Osteoblast (primary cell): ENCODE measurements around the gene TAPT1. TPM values are rescaled to one million over a fixed set of nuclear protein-coding genes. Genes with fewer than 3 reads are reported as not detected.

Source experiments
- DNase-seq: peaks from one replicate; pipeline ENCODE4 v3.0.0; 2011; ENCODE audit warnings: low spot score, mixed read lengths; ENCODE audit not compliant: insufficient read length; ENCODE audit errors: missing footprints
- H2AFZ ChIP-seq: 2 replicates; pipeline ENCODE4 v1.6.0; 2011; ENCODE audit warnings: mild to moderate bottlenecking, low read length
- H3K27ac ChIP-seq: 2 replicates; pipeline ENCODE4 v1.5.1; 2011; ENCODE audit warnings: mild to moderate bottlenecking, low read depth, low read length, moderate library complexity
- H3K27me3 ChIP-seq: 2 replicates; pipeline ENCODE4 v1.6.0; 2012; ENCODE audit warnings: mild to moderate bottlenecking, control low read depth, inconsistent platforms, low read length, moderate library complexity; ENCODE audit not compliant: insufficient read depth
- H3K36me3 ChIP-seq: 2 replicates; pipeline ENCODE4 v1.5.1; 2011; ENCODE audit warnings: mild to moderate bottlenecking, low read length, control low read depth, moderate library complexity; ENCODE audit not compliant: insufficient read depth
- H3K4me1 ChIP-seq: 2 replicates; pipeline ENCODE4 v1.5.1; 2011; ENCODE audit warnings: mild to moderate bottlenecking, low read length, control low read depth, moderate library complexity; ENCODE audit not compliant: insufficient read depth
- H3K4me2 ChIP-seq: 2 replicates; pipeline ENCODE4 v1.6.0; 2011; ENCODE audit warnings: mild to moderate bottlenecking, low read length; ENCODE audit not compliant: insufficient read depth
- H3K4me3 ChIP-seq: fragments of 200-600 bp; sonication (generic); 3 replicates; pipeline ENCODE4 v1.5.1; 2012; ENCODE audit warnings: mild to moderate bottlenecking, low read length, inconsistent platforms; ENCODE audit not compliant: insufficient read depth
- H3K79me2 ChIP-seq: 2 replicates; pipeline ENCODE4 v1.6.0; 2012; ENCODE audit warnings: mild to moderate bottlenecking, low read length, control low read depth, inconsistent platforms; ENCODE audit not compliant: insufficient read depth
- H3K9me3 ChIP-seq: 2 replicates; pipeline ENCODE4 v1.5.1; 2011; ENCODE audit warnings: low read depth, low read length, control low read depth
- H4K20me1 ChIP-seq: 2 replicates; pipeline ENCODE4 v1.6.0; 2012; ENCODE audit warnings: mild to moderate bottlenecking, low read length, control low read depth; ENCODE audit not compliant: insufficient read depth
- total RNA-seq: library from RNA; depleted of rRNA; stranded (reverse); fragments of >200 nt; gene quantifications from 2 replicates; pipeline ENCODE4 v1.2.3, GENCODE V29; 2012
- TF ChIP-seq, protein P1 (sequence below): IDR thresholded peaks from 2 replicates; pipeline ENCODE4 v1.5.1; 2011; ENCODE audit warnings: mild to moderate bottlenecking, low read depth, low read length, moderate library complexity; ENCODE audit errors: extremely low read depth

The TAPT1 gene
- total RNA-seq, 1 donor, result 19.5 TPM

DNA sequence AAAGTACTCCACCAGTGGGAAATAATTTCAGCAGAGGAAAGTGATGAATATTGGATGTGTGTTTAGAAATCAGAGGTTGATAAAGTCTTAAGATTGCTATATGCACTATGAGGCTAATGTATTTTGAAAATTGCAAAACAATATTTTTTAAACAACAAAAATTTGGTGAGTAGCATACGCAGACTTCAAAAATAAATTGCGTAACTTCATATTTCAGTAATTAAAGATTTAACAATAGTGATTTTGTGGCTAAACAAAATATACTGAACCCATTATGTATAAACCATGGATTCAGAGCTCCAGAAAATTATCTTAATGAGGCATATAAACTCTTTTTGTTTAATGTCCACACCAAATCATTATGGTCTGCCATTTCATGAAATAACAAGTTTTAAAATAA lies 3.3 kb upstream of the TAPT1 start:
- no peak for DNase-seq
- TF ChIP-seq, protein P1, sequence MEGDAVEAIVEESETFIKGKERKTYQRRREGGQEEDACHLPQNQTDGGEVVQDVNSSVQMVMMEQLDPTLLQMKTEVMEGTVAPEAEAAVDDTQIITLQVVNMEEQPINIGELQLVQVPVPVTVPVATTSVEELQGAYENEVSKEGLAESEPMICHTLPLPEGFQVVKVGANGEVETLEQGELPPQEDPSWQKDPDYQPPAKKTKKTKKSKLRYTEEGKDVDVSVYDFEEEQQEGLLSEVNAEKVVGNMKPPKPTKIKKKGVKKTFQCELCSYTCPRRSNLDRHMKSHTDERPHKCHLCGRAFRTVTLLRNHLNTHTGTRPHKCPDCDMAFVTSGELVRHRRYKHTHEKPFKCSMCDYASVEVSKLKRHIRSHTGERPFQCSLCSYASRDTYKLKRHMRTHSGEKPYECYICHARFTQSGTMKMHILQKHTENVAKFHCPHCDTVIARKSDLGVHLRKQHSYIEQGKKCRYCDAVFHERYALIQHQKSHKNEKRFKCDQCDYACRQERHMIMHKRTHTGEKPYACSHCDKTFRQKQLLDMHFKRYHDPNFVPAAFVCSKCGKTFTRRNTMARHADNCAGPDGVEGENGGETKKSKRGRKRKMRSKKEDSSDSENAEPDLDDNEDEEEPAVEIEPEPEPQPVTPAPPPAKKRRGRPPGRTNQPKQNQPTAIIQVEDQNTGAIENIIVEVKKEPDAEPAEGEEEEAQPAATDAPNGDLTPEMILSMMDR, result no peak
- H4K20me1 ChIP-seq, result peaks cover 1% of the 10 kb centered on the region

DNA sequence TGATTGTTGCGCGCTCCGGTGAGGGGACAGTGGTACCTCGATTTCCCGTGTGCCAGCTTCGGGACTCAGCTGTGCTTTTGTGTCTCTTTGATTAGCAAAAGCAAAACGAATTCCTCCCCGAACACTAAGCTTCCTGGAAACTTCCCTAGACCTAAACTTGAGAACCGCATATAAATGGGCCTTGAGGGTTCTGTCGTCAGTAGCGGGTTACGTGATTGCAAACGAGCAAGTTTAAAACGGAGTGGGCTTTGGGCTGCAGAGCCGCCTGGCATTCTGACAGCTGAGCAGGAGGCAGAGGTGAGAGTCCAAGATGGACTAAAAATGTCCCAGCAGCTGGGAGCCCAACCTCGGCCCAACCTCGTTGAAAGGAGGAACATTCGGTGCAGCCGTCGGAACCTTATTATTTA lies 1.2 kb upstream of the TAPT1 start:
- Histone ChIP-seq H3K4me1 (peaks cover 18% of the 10 kb centered on the region), H4K20me1 (peaks cover 14% of the 10 kb centered on the region), H3K27me3 (no peaks in the 10 kb centered on the region), H2AFZ (peak overlapping the region; percentile 94), H3K36me3 (no peaks in the 10 kb centered on the region), H3K27ac (peak overlapping the region; percentile 73), H3K79me2 (peaks cover 37% of the 10 kb centered on the region), H3K4me3 (peak overlapping the region; percentile 86), H3K4me2 (peak overlapping the region; percentile 97), H3K9me3 (no peaks in the 10 kb centered on the region)
- TF ChIP-seq, protein P1, result no peak
- peak; percentile 10 for DNase-seq

More for the DNA sequence above, 3.3 kb upstream of the TAPT1 start:
- peaks cover 16% of the 10 kb centered on the region for H3K79me2 ChIP-seq
- H3K9me3 ChIP-seq, result no peaks in the 10 kb centered on the region
- no peak overlapping the region for H2AFZ ChIP-seq
- no peak overlapping the region for H3K4me3 ChIP-seq
- H3K36me3 ChIP-seq, result no peaks in the 10 kb centered on the region
- no peaks in the 10 kb centered on the region for H3K27me3 ChIP-seq
- no peak overlapping the region for H3K27ac ChIP-seq
- H3K4me2 ChIP-seq, result no peak overlapping the region
- peaks cover 15% of the 10 kb centered on the region for H3K4me1 ChIP-seq

DNA sequence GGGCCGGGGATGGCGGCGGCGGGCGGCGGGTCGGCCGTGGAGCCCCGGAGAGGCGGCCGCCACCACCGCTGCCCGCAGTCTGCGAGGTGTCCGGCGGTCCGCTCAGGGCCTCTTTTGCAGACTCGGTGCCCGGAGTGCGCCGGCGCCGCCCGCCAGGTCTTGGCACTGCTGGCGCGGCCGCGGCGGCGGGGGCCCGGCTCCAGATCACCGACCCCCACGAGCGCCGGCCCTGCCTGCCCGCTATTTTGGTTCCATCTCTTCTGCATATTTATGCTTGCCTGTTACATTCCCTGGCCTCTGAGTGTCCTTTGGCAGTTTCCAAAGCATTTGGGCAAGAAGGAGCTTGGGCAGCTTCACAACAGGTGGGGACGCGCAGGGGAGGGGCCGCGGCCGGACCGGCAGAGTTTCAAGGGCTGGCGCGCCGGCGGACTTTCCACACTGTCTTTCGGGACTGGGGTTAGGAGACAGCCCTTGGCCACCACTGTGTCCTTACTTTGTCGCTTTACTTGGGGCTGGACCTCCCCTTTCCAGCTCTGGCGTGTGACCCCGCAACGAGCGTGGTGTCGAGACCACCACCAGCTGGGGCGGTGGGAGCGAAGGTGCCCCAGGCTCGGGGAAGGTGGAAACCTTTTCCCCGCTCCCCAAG lies 668 bp upstream of the TAPT1 start:
- Histone ChIP-seq H3K36me3 (no peaks in the 10 kb centered on the region), H2AFZ (peak overlapping the region; percentile 94), H3K9me3 (no peaks in the 10 kb centered on the region), H3K4me2 (peak overlapping the region; percentile 97), H4K20me1 (peaks cover 18% of the 10 kb centered on the region), H3K27me3 (no peaks in the 10 kb centered on the region), H3K79me2 (peaks cover 41% of the 10 kb centered on the region), H3K4me3 (peak overlapping the region; percentile 86), H3K27ac (peak overlapping the region; percentile 73), H3K4me1 (peaks cover 18% of the 10 kb centered on the region)
- peak; percentile 83 for DNase-seq
- TF ChIP-seq, protein P1, result no peak

DNA sequence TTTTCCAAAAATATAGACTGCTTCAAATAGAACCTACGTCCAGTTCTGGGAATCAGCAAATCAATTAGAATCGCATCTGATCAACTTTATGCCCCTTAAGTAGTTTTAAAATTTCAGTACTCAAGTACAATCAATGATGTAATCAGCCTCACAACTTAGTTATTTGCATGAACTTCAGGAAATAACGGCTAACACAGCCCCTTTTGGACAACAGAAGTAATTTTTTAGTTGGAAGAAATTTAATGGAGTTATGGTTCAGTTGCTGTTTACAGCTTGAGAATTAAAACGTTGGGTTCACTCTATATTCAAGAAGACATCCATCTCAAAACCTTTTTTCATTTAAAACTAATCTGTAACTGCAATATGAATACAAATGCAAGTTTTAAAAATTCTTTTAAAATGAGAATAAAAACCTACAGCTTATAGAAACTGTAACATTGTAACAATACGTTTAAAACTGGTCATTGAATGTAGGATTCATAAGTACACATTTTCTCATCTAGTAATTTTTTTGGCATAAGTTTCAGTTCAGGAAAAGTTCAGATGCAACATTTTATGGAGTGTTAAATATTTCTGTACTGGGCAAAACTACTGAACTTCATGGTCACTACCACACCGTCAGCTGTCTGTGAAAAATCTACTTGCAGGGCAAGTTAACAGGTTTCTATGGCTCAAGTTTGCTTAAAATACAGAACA lies 956 bp downstream of the TAPT1 start:
- H3K27ac ChIP-seq, result peak overlapping the region; percentile 59
- H3K4me3 ChIP-seq, result peak overlapping the region; percentile 86
- no peaks in the 10 kb centered on the region for H3K36me3 ChIP-seq
- peak overlapping the region; percentile 84 for H3K4me2 ChIP-seq
- TF ChIP-seq, protein P1, result no peak
- peak; percentile 60 for DNase-seq
- peaks cover 18% of the 10 kb centered on the region for H4K20me1 ChIP-seq
- H3K9me3 ChIP-seq, result no peaks in the 10 kb centered on the region
- peak overlapping the region; percentile 85 for H2AFZ ChIP-seq
- H3K27me3 ChIP-seq, result no peaks in the 10 kb centered on the region
- H3K4me1 ChIP-seq, result peaks cover 18% of the 10 kb centered on the region
- peaks cover 52% of the 10 kb centered on the region for H3K79me2 ChIP-seq
